T1000 (cell line): Measurements from ENCODE around the gene FAM162A.

Experiments used
- DNase-seq: peaks from one replicate; lab custom pipeline; 2025; ENCODE audit warnings: mixed read lengths; lab: John Stamatoyannopoulos, UW

FAM162A gene

GRCh38 chr3:122387709-122388108 lies 3.7 kb downstream of the FAM162A start:
- no peak for DNase-seq

DNA sequence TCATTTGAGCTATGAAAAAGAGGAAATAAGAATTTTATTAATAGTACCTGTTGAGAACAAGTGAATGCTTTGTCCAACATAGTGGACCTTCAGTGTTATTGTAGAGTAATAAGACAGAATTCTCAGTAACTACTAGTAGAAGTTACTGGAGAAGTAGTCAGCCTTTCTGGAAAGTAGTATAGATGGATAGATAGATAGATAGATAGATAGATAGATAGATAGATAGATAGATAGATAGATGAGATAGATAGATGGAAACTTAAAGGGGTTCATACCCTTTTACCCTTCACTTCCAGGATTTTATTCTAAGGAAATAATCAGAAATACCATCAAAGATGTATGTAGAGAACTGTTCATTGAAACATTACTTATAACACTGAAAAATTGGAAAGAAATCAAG lies 5.2 kb downstream of the FAM162A start:
- no peak for DNase-seq

- no peak for DNase-seq
These were observed 5.9 kb downstream of the FAM162A start for GRCh38 chr3:122389892-122390291.

GRCh38 chr3:122390665-122391064 lies 6.7 kb downstream of the FAM162A start:
- no peak for DNase-seq

- no peak for DNase-seq
These were observed 7.9 kb downstream of the FAM162A start for GRCh38 chr3:122391681-122392446.

GRCh38 chr3:122392868-122393844 lies 9.2 kb downstream of the FAM162A start:
- no peak for DNase-seq

- DNase-seq = no peak
These were observed 10.2 kb downstream of the FAM162A start for GRCh38 chr3:122394173-122394572.

GRCh38 chr3:122395582-122395981 lies 11.6 kb downstream of the FAM162A start:
- DNase-seq = no peak

DNA sequence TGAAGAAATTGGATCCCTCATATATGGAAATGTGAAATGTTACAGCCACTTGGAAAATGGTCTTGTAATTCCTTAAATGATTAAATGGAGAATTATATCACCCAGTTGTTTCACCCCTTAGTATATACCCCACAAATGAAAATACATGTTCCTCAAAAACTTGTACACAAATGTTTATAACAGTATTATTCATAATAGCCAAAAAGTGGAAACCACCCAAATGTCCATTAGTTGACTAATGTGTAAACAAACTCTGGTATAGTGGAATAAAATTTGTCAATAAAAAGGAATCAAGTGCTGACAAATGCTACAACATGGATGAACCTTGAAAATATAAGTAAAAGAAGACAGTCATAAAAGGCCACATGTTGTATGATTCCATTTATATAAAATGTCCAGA lies 12.5 kb downstream of the FAM162A start:
- no peak for DNase-seq

- DNase-seq = no peak
These were observed 13.2 kb downstream of the FAM162A start for GRCh38 chr3:122397201-122397600.

DNA sequence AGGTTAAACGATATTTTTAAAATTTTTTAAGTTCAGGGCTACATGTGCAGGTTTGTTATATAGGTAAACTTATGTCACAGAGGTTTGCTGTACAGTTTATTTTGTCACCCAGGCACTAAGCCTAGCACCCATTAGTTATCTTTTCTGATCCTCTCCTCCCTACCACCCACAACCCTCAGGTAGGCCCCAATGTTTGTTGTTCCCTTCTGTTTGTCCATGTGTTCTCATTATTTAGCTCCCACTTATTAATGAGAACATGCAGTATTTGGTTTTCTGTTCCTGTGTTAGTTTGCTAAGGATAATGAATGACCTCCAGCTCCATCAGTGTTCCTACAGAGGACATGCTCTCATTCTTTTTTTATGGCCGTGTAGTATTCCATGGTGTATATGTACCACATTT lies 14.9 kb downstream of the FAM162A start:
- DNase-seq = no peak

DNA sequence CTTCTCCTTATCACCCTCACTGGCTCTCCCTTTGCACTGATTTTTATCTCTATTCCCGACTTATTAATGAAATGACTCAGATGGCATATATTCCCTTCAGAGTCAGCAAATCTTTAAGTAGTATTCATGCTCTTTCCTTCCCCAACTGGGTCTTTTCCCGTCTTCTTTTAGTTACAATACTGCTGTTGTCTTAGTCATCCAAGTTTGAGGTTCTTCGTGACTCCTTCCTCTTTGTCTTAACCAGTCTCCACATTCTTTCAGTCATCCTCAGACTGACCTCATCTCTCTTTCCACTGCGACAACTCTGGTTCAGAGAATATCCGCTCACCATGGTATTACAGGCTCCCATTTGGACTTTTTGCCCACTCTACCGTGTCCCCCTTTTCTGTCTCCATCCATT lies 19.5 kb downstream of the FAM162A start:
- DNase-seq = no peak

DNA sequence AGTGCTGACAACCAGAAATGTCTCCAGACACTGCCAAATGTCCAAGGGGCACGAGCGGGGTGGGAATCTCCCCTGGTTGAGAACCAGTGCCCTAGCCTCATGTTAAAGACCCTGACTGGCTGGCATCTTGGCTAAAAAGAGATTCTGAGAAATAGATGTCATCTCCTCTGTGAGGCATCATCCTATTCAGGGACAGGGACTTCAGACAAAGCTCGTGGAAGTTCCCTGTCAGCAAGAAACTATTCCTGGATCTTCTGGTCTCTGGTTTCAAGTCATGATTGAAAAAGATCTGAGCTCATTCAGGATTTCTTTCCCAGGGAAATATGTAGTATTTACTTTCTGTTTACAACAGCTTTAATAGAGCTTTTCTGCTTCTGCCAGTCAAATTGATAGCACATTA lies 21.0 kb downstream of the FAM162A start:
- no peak for DNase-seq

GRCh38 chr3:122406198-122406597 lies 22.2 kb downstream of the FAM162A start:
- no peak for DNase-seq

DNA sequence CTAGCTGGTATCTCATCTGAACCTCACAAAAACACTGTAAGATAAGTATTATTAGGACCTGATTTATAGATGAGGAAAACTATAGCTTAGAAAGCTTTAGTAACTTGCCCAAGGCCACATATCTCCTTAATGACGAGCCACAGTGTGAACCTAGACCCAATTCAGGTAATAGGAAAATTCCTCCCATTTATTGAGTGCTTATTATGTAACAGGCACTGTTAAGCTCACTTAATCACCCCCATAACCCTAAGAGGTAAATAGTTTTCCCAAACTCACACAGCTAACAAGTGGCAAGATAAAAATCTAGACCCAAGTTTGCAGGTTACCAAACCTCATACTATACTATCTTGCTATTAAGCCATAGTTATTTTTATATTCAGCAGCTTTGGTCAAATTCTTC lies 24.0 kb downstream of the FAM162A start:
- no peak for DNase-seq

DNA sequence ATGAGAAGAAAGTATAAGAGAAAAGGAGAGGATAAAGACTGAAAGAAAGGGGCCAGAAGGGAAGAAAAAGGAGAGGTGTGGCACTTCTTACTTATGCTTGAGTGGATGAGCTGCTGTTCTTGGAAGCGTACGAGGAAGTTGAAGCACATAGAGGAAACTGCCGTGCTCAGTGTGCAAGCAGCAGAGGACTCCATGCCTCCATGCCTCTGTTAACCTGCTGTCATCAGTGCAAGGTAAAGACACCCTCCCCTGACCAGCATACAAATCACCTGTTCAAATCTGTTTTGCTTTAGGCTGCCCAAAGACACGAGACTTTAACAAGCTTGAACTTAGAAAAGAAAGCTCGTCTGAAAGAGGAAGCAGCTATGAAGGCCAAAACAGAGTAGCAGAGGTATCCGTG lies 25.5 kb downstream of the FAM162A start:
- no peak for DNase-seq

- no peak for DNase-seq
These were observed 26.1 kb downstream of the FAM162A start for GRCh38 chr3:122410111-122410510.

- no peak for DNase-seq
These were observed 26.7 kb downstream of the FAM162A start for GRCh38 chr3:122410639-122411038.

DNA sequence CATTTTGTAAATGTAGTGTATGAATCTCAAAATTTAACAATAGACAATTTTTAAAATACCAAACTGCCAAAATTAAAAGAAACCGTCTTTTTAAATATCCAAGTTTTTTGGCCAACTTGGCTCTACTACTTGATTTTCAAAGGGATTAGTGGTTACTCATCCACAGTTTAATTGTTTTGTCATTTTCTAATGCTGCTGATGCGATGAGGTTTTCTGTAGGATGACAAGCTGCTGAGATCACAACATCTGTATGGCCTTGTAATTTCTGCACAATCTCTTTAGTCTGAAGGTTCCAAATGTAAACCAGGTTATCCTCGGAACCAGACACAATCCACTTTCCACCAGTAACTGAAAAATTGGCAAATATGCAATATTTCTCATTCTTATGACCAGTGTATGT lies 30.4 kb downstream of the FAM162A start:
- DNase-seq = no peak

DNA sequence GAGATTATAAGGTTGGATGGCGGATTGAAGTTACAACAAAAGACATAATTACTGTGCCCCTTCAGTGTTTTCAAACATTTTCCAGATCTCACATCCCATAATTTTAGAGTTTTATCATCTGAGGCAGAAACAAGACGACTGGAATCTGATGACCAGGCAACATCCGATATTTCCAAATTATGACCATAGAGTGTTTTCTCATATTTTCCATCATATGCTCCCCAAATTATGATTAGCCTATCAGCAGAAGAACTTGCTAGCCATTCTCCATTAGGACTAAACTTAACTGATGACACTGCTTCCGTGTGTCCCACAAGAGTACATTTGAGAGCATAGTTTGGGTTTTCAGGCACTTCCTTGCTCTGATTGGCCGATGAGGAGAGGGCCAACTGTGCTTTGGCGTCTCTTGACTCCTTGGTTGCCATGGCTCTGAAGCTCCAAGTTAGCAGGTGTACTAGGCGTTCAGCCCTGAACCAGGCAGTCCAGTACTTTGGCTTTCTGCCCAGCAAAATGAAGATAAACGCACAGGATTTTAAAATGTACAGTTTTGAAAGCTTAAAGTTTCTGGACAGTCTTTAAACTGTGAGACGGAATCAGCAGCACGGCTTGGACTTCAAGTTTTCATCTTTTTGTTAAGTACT lies 31.2 kb downstream of the FAM162A start:
- no peak for DNase-seq

DNA sequence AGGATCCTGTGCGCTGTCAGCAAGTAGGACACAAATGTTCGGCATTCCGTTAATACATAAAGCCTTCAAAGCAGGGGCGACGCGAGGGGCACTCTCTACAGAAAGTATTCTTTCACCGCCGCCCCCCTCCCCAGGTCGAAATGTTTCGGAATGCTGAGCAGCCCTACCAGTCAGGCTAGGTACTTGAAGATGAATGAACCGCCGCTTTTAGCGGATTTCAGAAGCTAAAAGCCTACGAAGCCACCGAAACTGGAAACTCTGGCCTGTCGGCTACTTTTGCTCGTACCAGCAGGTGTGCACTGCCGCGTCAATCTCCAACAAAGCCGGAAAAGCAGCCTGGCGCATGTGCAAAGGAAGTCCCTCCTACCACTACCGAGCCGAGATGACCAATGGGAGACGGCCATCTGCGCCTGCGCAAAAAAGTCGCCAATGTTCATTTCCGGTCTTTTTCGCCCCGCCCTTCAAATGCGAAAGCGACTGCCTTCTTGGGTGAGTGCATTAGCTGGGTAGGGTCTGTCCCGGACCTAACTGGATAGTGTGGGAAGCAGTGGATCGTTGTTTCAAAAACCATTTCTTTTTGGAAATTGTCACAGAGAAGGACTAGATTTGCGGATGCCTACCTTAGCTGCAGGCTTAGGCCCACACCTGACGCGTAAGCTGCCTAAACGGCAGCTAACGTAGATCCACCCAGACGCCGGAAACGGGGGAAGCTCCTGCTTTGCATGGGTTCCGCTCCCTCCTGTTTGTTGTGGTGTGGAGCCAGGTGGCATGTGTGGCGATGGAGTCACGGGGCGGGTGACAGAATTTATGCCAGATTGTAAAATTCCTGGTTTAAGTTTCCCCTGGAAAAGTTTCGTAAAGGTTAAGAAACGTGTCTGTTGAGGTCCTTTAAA lies 32.0 kb downstream of the FAM162A start, which contains the start of gene WDR5B:
TSS of gene WDR5B (minus strand) at position 301 of the 893 bp plus-strand sequence. CDS start 534 bp downstream, outside the sequence.
- no peak for DNase-seq
